Suprapubic skin (tissue), 4 donors: ENCODE data around the gene BARX1. TPM values are rescaled to one million over a fixed set of nuclear protein-coding genes. Genes with fewer than 3 reads are reported as not detected.

Source experiments
- DNase-seq, 2 donors: peaks; one replicate each; pipeline ENCODE4 v3.0.0-alpha.2; 2019; ENCODE audit warnings: low spot score in 2 of 2
- H3K27ac ChIP-seq: fragments of 200-600 bp; sonication (generic); one replicate; pipeline ENCODE4 v1.5.1; 2019
- H3K27me3 ChIP-seq: fragments of 200-600 bp; sonication (generic); one replicate; pipeline ENCODE4 v1.5.1; 2019
- H3K36me3 ChIP-seq: fragments of 200-600 bp; sonication (generic); one replicate; pipeline ENCODE4 v1.5.1; 2019
- H3K4me1 ChIP-seq: fragments of 200-600 bp; sonication (generic); one replicate; pipeline ENCODE4 v1.5.1; 2019
- H3K4me3 ChIP-seq: fragments of 200-600 bp; sonication (generic); one replicate; pipeline ENCODE4 v1.5.1; 2019; ENCODE audit warnings: mild to moderate bottlenecking
- H3K9me3 ChIP-seq: fragments of 200-600 bp; sonication (generic); one replicate; pipeline ENCODE4 v1.5.1; 2019
- EP300 ChIP-seq: sonication (generic); formaldehyde crosslinking; IDR thresholded peaks from one replicate; pipeline ENCODE4 v1.6.1; 2017; ENCODE audit warnings: antibody characterized with exemption
- POLR2A ChIP-seq, 2 donors: fragments of 450-650 bp; IDR thresholded peaks; one replicate each; pipeline ENCODE4 v1.6.1; 2017; ENCODE audit warnings: antibody characterized with exemption in 2 of 2, mild to moderate bottlenecking in 2 of 2, moderate library complexity in 2 of 2
- POLR2AphosphoS5 ChIP-seq, 3 donors: sonication (generic); formaldehyde crosslinking; IDR thresholded peaks; one replicate each; pipeline ENCODE4 v1.6.1; 2017; ENCODE audit warnings: antibody characterized with exemption in 3 of 3
- WGBS: methylation state at CpG from one replicate; pipeline ENCODE4 v1.1.5; 2018; 5-methylcytosine and 5-hydroxymethylcytosine counted together
- total RNA-seq, 4 donors: library from RNA; depleted of rRNA; stranded (reverse); fragments of >200 nt; gene quantifications; one replicate each; pipeline ENCODE4 v1.1.0, GENCODE V29; 2016
- TF ChIP-seq, protein P1 (sequence below), 2 donors: fragments of 200-600 bp in 1 of 2; fragments of 450-650 bp in 1 of 2; sonication (generic) in 1 of 2; IDR thresholded peaks; one replicate each; pipeline ENCODE4 v1.5.1; 2016 to 2019; ENCODE audit warnings: antibody characterized with exemption in 2 of 2, mild to moderate bottlenecking in 1 of 2, moderate library complexity in 1 of 2

The BARX1 gene
- total RNA-seq, 4 donors from 2014 or later: not detected

DNA sequence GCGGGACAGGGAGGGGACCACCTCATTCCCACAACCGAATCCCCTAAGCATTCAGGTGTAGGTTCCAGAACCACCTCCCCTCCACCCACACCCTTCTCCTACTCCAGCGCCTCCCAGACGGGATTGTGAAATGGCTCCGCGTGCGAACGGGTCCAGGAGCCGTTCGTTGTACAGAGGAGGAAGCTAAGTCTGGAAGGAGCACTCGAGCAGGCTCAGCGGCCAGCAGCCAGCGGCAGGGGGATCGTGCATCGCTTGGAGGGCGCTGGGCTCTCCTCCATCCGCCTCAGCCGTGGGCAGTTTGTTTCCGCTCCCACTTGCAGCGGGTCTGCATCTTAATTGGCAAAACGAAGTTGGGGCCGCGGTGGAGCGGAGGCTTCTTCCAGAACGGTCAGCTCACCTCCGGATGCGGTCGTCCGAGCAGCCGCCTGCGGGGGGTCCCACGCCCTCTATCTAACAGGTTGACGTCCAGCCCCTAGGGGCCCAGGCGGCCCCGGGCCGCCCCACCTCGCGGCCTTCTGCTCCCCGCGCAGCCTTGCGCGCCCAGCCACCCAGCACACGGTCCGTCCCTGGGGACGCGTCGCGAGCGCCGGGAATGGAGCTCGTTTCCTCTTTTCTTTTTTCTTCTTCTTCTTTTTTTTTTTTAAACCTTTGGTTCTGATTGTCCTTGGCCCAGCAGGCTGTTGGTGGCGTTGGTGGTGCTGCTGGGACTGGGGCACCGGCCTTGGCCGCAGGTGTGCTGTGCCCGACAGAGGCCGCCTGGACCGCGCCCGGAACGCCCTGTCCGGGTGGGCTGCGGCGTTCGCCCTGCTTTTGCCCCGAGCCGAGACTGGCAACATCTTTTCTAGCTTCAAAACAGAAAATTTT, 3.9 kb upstream of the BARX1 start:
- Histone ChIP-seq H3K27me3 (peaks cover 78% of the 10 kb centered on the region), H3K4me3 (peak overlapping the region; percentile 30), H3K36me3 (no peaks in the 10 kb centered on the region), H3K27ac (no peak overlapping the region), H3K4me1 (peaks cover 51% of the 10 kb centered on the region), H3K9me3 (no peaks in the 10 kb centered on the region)
- TF ChIP-seq POLR2AphosphoS5 (IDR thresholded peaks at IDR 0.05) (peak in 1 of 3 donors; percentile 10), EP300 (no peak), POLR2A (IDR thresholded peaks at IDR 0.05) (no peak)
- TF ChIP-seq, protein P1, sequence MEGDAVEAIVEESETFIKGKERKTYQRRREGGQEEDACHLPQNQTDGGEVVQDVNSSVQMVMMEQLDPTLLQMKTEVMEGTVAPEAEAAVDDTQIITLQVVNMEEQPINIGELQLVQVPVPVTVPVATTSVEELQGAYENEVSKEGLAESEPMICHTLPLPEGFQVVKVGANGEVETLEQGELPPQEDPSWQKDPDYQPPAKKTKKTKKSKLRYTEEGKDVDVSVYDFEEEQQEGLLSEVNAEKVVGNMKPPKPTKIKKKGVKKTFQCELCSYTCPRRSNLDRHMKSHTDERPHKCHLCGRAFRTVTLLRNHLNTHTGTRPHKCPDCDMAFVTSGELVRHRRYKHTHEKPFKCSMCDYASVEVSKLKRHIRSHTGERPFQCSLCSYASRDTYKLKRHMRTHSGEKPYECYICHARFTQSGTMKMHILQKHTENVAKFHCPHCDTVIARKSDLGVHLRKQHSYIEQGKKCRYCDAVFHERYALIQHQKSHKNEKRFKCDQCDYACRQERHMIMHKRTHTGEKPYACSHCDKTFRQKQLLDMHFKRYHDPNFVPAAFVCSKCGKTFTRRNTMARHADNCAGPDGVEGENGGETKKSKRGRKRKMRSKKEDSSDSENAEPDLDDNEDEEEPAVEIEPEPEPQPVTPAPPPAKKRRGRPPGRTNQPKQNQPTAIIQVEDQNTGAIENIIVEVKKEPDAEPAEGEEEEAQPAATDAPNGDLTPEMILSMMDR (IDR thresholded peaks at IDR 0.05): no peak
- WGBS: 8% methylated on average over 39 of the region's 66 CpGs
- no peak for DNase-seq

DNA sequence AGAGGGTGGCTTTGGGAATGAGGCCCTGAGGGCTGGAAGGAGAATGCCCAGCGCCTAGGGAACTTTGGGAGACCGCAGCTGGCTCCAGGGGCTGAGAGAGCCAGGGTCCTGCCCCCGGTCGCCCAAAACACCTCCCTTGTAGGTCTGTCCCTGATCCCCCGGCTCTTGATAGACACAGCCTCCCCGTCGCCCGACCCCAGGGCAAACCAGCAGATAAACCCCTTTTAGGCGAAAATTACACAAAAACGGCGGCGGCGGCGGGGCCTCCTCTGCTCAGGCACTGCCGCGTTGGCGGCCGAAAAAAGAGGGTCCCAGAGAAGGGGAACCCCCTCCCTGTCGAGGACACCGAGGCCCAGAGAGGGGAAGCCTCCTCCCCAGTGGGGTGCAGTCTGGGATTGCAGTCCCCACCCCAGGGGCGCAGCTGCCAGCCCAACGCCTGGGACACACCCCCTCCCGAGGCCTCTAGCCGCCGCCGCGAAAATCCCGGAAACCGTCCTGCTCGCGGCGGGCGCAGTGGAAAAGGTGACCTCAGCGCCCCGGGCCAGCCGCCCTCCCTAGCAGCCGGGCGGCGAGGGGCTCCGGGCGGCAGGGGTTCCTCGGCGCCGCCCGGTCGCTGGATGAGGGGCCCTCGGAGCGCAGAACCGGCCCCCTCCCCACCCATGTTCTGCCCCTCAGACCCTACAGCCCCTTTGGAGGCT, 3.1 kb upstream of the BARX1 start:
- Histone ChIP-seq H3K27me3 (peaks cover 86% of the 10 kb centered on the region), H3K9me3 (no peaks in the 10 kb centered on the region), H3K36me3 (no peaks in the 10 kb centered on the region), H3K4me3 (peak overlapping the region; percentile 30), H3K27ac (no peak overlapping the region), H3K4me1 (peaks cover 58% of the 10 kb centered on the region)
- DNase-seq: no peak
- 43% methylated on average over 18 of the region's 49 CpGs for WGBS
- no peak for TF ChIP-seq POLR2AphosphoS5 (IDR thresholded peaks at IDR 0.05)
- TF ChIP-seq EP300: no peak
- TF ChIP-seq POLR2A (IDR thresholded peaks at IDR 0.05): no peak
- TF ChIP-seq, protein P1 (IDR thresholded peaks at IDR 0.05): no peak

DNA sequence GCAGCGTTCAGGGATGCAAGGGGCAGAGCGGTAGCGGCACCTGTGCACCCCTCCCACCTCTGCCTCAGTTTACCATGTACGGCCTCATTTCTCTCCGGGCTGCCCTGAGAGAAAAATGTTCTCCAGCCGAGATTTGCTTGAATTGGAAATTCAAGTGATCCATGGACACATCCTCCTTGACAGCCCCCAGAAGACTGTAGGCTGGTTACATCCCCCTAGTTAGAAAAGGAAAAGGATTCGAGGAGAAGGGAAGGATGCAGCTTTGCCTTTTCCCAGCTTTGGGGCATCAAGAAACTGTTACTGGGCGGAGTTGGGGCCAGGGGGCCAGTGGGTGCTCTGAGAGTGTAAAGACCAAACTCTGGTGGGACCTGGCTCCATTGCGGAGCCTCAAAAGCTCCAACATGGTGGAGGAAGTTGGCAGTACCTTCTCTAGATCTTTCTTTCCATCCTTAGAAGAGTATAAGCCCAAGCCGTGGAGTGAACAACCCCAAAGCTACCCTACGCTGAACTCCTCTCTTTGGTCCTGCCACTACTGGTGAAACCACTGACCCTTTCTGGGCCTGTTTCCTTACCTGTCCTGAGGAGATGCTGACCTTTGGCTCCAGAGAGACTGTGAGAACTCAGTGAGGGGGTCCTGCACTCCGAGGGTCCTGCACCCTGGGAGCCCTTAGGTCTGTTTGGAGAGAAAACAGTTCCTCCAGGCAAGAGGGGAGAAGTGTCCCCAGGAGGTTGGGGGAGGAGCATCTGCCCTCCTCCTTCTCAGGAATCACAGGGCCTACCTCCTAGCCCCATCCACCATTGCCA, 1.0 kb upstream of the BARX1 start:
- no peak for DNase-seq
- Histone ChIP-seq H3K9me3 (no peaks in the 10 kb centered on the region), H3K4me3 (peak overlapping the region; percentile 32), H3K36me3 (no peaks in the 10 kb centered on the region), H3K27me3 (peaks cover 98% of the 10 kb centered on the region), H3K27ac (no peak overlapping the region), H3K4me1 (peaks cover 70% of the 10 kb centered on the region)
- TF ChIP-seq POLR2A (IDR thresholded peaks at IDR 0.05) (no peak), EP300 (no peak), POLR2AphosphoS5 (IDR thresholded peaks at IDR 0.05) (no peak)
- TF ChIP-seq, protein P1 (IDR thresholded peaks at IDR 0.05): no peak
- WGBS: 48% methylated on average over 9 of the region's 12 CpGs

DNA sequence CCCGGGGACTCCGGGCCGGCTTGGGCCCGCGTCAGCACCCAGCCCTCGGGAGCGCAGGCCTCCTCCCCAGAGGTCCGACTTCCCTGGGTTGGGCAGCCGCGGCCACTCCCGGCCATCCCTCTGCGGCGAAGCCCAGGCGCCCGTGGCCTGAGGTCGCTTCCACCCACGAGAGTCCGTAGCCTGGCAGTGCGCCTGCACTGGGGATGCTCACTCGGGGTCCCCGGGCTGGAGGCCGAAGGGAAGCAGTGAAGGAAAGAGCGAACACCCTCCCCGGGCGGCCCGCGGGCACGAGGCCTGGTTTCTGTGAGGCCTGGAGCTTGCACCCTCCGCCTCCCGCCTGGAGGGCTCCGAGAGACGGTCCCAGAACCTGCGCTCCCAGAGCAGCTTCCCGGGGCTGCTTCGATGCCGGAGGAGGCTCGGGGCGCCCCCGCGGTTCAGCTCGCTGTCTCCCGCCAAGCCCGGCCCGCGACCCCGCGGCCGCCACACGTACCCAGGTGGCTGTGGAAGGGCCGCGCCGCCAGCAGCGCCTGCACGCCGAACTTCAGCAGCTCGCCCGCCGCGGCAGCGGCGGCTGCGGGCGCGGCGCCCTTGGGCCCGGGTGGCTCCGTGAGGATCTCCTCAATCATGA, 607 bp downstream of the BARX1 start:
- Histone ChIP-seq H3K9me3 (no peaks in the 10 kb centered on the region), H3K27me3 (peaks cover 98% of the 10 kb centered on the region), H3K4me1 (peaks cover 65% of the 10 kb centered on the region), H3K4me3 (peak overlapping the region; percentile 41), H3K36me3 (no peaks in the 10 kb centered on the region), H3K27ac (no peak overlapping the region)
- no peak for DNase-seq
- TF ChIP-seq POLR2A (IDR thresholded peaks at IDR 0.05) (no peak), POLR2AphosphoS5 (IDR thresholded peaks at IDR 0.05) (no peak), EP300 (no peak)
- TF ChIP-seq, protein P1 (IDR thresholded peaks at IDR 0.05): no peak
- 24% methylated on average over 5 of the region's 67 CpGs for WGBS
